Suprapubic skin (tissue), 4 donors: Measurements from ENCODE around the gene C19orf25.

Source experiments
- CTCF ChIP-seq, 2 donors: fragments of 200-600 bp in 1 of 2; fragments of 450-650 bp in 1 of 2; sonication (generic) in 1 of 2; IDR thresholded peaks; one replicate each; pipeline ENCODE4 v1.5.1; 2016 to 2019; ENCODE audit warnings: antibody characterized with exemption in 2 of 2, mild to moderate bottlenecking in 1 of 2, moderate library complexity in 1 of 2
- EP300 ChIP-seq: sonication (generic); formaldehyde crosslinking; IDR thresholded peaks from one replicate; pipeline ENCODE4 v1.6.1; 2017; ENCODE audit warnings: antibody characterized with exemption
- POLR2A ChIP-seq, 2 donors: fragments of 450-650 bp; IDR thresholded peaks; one replicate each; pipeline ENCODE4 v1.6.1; 2017; ENCODE audit warnings: antibody characterized with exemption in 2 of 2, mild to moderate bottlenecking in 2 of 2, moderate library complexity in 2 of 2
- POLR2AphosphoS5 ChIP-seq, 3 donors: sonication (generic); formaldehyde crosslinking; IDR thresholded peaks; one replicate each; pipeline ENCODE4 v1.6.1; 2017; ENCODE audit warnings: antibody characterized with exemption in 3 of 3

GRCh38 chr19:1510807-1511206, 31.8 kb upstream of the C19orf25 start:
- no peak for TF ChIP-seq EP300
- TF ChIP-seq CTCF (IDR thresholded peaks at IDR 0.05), result no peak
- TF ChIP-seq POLR2A (IDR thresholded peaks at IDR 0.05), result no peak
- no peak for TF ChIP-seq POLR2AphosphoS5 (IDR thresholded peaks at IDR 0.05)
